Endometrium (tissue), 2 donors: Measurements from ENCODE around the gene LSM5.
"Not testable (repeated sequence)": the region's sequence is repeated elsewhere in the genome, so short reads cannot be mapped to it uniquely, and the experiment has no call there.

ENCODE experiments used
- FAIRE-seq: peaks from 2 replicates; lab custom pipeline; 2012; peaks lifted over from hg19 to GRCh38; lab: Jason Lieb, UNC
- donor health status: control.
- donor health status: control.

Gene LSM5

DNA sequence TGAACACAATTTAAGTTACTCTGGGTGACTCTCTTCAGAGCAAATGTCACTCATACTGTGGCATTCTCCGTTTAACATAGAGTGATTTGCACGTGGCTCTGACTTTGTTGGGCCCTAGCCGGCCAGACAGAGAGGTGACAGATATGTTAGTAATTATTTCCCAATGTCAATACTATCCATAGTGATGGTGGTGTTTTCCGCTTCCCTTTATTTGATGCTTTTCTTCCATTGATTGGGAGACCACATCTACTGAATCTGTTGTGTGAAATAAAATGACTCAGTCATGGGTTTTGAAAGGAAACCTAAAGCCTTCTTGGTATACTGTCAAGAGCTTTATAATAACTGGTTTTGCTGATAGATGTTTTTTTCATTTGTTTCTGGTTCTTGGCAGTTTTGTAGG is 12.5 kb upstream of the LSM5 start:
- no peak for FAIRE-seq

DNA sequence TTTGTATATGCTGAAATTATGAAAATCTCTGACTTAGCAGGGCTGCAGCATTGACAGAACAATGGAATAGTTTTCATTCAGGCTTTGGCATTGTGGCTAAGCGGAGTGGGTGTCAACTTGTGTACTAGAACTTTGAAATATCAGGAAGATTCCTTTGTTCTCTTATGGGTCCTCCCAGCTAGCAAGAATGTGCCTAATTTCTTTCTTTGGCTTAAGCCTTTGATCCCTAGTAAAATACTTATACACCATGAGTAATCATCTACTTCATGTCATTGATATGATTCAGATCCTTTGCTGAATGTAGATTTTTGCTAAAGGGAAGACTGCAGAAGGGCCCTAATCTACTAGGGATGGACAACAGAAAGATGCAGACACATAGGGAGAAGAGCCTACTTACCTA is 11.3 kb upstream of the LSM5 start:
- no peak for FAIRE-seq

DNA sequence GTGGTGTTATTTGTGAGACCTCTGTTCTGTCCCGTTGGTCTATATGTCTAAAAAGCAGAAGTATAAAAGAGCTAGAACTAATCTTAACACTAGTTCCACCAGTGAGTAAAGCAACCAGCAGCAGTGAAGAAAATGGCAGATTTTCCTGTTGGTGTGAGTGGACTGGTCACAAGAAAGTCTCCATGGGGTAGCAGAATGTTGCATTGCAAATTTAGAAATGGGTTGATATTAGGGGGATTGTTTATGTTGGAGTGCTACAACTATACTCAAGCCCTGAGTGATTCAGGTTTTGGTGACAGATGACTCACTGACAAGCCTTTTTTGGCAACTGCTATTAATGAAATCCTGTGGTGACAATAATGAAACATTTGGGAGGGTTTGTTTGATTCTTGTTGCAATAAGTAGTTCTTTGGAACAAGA is 10.8 kb upstream of the LSM5 start:
- FAIRE-seq, result no peak

DNA sequence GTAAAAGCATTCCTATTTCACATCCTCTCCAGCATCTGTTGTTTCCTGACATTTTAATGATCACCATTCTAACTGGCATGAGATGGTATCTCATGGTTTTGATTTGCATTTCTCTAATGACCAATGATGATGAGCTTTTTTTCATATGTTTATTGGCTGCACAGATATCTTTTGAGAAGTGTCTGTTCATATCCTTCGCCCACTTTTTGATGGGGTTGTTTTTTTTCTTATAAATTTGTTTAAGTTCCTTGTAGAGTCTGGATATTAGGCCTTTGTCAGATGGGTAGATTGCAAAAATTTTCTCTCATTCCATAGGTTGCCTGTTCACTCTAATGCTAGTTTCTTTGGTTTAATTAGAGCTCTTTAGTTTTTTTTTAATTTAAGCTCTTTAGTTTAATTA is 10.0 kb upstream of the LSM5 start:
- not testable (repeated sequence) for FAIRE-seq

DNA sequence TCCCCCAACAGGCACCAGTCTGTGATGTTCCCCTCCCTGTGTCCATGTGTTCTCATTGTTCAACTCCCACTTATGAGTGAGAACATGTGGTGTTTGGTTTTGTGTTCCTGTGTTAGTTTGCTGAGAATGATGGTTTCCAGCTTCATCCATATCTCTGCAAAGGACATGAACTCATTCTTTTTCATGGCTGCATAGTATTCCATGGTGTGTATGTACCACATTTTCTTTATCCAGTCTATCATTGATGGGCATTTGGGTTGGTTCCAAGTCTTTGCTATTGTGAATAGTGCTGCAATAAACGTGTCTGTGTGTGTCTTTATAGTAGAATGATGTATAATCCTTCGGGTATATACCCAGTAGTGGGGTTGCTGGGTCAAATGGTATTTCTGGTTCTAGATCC is 9.6 kb upstream of the LSM5 start:
- not testable (repeated sequence) for FAIRE-seq

DNA sequence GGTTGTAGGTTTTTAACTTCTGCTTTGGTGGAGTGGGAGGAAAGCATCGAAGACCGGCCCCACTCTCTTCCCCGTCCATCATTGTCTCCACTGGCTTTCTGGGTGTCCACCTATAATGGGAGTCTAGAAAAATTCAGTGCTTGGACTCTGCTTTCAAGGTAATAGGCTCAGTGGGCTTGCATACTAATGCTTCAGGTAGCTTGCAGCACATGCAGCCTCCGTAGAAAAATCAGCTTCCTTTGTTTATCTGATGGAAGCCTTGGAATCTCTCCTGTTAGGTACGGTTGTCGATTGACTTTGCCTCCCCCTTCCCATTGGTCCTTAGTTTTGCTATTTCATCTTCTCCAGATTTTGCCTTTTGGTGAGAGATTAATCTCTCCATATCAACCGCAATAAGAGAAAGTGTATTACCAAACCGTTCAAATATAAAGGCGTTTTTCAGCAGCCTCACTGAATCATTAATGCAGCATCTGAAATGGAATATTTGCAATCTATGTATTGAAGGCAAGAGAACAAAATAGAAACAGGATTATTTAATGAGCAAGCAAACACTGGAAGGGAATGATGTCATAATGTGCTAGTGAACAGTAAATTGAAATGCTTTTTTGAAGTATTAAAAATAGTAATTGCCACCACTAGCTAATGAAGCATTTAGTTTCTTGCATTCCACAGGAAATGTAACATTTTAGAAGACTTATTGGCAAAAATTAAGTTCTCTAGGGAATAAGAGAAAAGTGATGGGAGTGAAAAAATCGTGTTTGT is 6.1 kb upstream of the LSM5 start:
- FAIRE-seq, result no peak

DNA sequence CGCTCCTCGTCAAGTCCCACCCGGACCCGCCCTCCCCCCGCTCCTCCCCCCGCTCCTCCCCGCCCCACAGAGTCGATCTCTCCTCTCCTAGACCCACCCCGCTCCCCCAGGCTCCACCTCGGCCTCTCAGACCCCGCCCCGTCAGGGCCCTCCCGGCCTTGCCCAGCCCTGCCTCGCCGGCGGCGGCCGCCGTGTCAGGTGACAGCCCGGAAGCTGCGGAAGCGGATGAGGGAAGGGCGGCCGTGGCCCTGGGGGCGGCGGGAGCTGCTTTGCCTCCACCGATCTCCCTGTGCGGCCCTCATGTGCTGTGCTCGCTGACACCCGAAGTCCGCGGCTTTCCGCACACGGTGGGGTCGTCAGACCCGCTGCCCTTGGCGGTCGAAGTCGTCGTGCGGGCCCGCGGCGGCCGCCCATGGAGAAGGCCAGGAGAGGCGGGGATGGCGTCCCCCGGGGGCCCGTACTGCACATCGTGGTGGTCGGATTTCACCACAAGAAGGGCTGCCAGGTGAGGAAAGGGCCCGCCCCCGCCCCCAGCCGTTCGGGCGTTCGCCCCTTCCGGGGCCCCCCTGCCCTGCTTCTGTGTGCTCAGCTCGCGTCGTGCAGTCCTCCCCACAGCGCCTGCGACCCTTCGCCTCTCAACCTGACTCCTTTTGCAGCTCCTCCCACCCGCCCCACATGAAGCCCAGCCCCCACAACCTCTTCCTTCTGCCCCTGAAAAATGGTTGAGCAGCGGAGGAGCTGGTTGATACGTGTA is 5.3 kb upstream of the LSM5 start, which contains the start of gene AVL9:
Gene AVL9 (plus strand): TSS at position 192 of the 754 bp plus-strand sequence. CDS start 221 bp downstream, at position 413.
- no peak for FAIRE-seq

DNA sequence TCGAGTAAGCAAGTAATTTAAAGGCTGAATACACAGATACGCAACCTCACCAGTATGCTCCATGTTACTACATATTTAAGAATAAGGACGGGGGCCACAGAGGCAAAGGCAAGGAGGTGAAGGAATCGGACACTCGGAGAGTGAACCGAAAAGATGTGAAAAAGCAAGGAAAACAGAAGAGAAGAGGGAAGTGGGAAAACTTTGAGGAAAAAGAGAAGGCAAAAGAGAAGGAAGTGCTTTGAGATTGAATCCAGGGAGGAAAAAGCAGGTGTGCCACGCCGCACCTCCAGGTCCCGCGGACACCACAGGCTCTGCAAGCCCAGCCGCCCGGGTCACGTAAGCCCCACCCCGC is 4.7 kb upstream of the LSM5 start:
- no peak for FAIRE-seq

DNA sequence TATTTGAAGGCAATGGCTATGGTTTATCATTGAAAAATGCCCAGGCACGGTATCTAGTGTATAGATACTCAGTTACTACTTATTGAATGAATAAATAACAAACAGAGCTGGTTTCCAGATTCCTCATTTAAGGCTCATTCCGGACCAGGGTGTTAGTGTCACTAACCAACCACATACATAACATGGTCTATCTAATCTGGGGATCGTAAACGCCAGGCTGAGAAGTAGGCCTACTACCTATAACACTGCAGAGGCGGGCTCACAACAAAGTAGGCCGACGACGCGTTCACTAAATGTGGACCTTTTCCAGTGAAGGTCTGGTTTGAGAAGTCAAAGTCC is 423 bp downstream of the LSM5 start:
- FAIRE-seq, result no peak

DNA sequence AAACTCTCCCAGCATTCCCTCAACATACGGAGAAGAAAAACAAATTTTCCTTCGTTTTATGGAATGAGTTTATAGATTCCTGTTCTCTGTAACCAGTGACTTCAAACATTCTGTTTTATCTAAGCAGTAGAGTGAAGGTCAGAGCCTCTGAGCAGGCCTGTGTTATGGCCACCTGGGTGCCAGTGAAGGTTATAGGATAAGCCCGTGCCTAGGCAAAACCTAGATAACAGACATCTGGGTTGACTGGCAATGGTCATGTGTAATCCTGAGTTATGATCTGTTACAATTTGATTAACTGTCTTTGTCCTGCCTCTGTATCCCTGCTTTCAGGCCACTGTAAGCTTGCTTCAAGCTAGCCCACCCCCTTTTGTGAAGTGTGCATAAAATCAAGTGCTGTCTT is 8.3 kb downstream of the LSM5 start:
- FAIRE-seq, result no peak

DNA sequence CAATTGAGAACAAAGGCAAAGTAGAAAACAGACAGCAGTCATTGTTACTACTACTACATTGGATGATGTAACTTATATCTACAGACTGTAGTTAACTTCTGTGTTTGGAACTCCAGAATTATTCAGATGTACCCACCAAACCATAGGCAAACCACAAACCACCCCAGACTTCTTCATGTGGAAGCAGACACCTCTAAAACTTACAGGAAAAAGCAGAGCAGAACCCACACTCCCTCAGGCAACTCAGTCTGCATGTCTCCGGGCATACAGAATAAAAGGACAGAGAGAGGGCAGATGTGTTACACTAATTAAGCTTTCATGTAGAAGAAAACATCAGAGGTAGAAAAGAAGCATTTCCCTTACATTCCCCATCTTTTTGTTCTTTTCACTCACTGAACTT is 9.0 kb downstream of the LSM5 start:
- FAIRE-seq, result no peak

DNA sequence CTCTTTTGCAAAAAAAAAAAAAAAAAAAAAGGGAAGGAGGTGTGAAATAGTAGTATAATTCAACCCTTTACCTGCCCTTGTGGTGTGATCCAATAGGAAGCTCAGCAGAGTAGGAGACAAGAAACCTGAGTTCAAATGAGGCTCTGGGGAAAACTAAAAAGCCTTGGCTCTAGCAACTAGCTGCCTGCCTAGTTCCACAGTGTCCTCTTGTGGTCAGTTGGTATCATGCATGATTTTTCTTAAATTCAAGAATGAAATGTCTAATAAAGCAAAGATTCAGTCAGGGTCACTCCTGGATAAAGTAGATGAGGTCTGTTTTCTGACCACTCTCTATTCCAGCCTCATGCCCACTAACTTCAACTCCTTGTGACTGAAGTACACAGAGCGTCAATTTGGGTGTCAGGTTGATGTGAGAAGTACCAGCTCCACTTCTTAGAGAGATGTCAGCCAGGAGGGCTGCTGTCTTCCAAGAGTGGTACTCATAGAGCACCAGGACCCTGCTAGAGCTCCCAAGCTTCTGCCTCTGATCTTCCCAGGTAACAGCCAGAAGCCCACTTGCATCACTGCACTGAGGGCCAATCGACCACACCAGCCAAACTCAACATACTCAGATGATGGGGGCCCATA is 10.5 kb downstream of the LSM5 start:
- no peak for FAIRE-seq

DNA sequence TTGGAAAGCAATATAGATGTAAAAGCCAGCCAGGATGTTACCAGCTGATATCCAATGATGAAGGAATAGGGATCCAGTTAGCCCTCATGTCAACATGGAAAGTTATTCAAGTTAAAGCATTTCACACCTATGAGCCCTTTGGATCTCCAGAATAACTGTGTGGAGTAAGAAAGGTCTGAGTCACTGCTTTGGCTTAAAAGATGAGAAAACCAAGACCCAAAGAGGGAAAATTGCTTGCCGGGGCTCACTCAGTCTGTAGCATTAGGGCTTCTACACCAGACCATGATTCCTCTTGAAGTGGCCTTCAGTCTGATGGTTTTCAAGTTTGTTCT is 12.6 kb downstream of the LSM5 start:
- no peak for FAIRE-seq

DNA sequence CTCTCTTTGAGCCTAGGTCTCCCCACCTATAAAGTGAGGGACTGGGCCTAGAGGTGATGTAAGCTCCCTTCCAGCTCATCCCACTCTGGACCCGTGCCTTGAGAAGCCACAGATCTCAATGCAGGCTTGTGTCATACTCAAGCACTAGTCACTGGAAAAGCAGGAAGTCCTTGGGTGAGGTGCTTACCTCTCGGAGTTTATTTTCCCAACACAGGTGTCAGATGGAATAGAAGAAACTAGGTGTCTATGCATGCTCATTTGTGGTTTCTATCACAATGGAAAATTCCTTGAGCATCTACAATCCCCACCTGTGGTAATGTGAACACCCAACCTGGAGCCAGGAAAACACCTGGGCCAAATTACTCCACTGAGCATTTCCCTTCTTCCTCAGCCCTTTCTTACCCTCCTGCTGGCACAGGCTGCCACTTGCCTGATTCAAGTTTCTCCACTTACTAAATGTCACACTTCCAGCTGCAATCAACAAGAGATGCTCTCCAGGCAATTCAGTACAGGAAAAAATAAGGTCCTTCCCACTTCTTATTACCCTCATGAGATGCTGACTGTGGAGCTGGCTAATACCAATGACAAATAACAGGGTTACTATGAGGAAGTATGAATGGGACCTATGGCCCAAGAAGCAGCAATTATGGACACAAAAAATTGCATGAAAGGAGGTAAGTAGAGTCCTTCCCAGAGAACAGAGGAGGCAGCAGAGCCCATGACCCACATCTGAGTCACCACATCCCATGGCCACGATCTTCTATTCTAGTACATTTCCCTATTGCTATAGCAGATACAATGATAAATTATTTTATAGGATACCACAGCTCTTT is 13.1 kb downstream of the LSM5 start:
- FAIRE-seq, result no peak

DNA sequence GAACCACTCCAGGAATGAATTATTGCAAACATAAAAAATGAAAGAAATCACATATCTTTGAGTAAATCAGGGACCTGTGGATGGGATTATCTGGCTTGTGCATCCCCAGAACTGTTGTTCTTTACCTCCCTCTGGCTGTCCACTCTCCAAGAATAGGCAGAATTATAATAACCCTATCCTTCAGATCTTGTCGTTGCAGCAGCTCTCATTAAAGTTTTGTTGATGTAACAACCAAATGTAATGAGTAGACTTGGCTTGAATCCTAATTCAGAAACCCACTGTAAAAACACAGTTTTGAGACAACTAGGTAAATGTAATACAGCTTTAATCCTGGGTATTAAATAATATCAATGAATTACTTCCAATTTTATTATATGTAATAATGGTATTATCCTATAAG is 16.2 kb downstream of the LSM5 start:
- no peak for FAIRE-seq

DNA sequence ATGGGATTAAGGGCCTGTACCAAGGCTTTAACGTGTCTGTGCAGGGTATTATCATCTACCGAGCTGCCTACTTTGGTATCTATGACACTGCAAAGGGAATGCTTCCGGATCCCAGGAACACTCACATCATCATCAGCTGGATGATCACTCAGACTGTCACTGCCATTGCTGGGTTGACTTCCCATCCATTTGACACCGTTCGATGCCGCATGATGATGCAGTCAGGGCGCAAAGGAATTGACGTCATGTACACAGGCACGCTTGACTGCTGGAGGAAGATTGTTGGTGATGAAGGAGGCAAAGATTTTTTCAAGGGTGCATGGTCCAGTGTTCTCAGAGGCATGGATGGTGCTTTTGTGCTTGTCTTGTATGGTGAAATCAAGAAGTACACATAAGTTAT is 18.2 kb downstream of the LSM5 start:
- FAIRE-seq, result no peak

DNA sequence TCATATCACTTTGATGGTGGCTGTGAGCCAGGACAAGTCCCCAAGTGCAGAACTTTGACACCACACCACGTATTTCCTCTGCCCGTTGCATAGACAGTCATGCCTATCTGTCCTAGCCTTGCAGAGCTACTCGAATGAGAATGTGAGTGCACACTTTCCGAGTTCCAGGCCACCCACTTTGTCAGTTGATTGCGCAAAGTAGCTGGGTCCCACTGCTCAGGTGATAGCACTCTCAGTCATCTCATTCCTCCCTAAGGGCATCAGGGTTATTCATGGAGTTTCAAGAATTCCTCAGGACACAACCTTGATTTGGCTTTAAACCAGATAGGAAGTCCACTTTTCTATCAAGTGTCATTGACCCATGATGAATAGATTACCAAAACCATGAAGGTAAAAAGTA is 19.3 kb downstream of the LSM5 start:
- no peak for FAIRE-seq

DNA sequence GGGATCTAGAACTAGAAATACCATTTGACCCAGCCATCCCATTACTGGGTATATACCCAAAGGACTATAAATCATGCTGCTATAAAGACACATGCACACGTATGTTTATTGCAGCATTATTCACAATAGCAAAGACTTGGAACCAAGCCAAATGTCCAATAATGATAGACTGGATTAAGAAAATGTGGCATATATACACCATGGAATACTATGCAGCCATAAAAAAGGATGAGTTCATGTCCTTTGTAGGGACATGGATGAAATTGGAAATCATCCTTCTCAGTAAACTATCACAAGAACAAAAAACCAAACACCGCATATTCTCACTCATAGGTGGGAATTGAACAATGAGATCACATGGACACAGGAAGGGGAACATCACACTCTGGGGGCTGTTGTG is 20.2 kb downstream of the LSM5 start:
- FAIRE-seq, result not testable (repeated sequence)

DNA sequence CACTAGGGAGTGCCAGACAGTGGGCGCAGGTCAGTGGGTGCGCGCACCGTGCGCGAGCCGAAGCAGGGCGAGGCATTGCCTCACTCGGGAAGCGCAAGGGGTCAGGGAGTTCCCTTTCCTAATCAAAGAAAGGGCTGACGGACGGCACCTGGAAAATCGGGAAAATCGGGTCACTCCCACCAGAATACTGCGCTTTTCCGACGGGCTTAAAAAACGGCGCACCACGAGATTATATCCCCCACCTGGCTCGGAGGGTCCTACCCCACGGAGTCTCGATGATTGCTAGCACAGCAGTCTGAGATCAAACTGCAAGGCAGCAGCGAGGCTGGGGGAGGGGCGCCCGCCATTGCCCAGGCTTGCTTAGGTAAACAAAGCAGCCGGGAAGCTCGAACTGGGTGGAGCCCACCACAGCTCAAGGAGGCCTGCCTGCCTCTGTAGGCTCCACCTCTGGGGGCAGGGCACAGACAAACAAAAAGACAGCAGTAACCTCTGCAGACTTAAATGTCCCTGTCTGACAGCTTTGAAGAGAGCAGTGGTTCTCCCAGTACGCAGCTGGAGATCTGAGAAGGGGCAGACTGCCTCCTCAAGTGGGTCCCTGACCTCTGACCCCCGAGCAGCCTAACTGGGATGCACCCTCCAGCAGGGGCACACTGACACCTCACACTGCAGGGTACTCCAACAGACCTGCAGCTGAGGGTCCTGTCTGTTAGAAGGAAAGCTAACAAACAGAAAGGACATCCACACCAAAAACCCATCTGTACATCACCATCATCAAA is 25.4 kb downstream of the LSM5 start:
- not testable (repeated sequence) for FAIRE-seq

DNA sequence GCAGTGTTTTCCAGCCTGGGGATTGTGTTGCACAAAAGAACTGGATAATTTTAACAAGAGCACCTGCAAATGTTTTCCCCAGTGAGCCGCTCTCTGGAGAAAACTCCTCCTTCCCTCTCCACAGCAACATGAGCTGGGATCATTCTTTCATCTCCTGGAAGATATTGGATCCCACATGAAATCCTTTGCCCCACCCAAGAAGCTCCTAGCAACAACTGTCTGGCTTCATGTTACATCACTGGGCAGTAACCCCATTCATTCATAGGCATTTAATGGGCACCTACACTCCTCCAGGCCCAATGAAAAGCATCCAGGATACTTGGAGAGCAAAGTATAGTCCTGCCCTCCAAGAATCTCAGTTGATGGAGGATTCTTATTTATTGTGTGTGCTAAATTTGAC is 27.2 kb downstream of the LSM5 start:
- no peak for FAIRE-seq

DNA sequence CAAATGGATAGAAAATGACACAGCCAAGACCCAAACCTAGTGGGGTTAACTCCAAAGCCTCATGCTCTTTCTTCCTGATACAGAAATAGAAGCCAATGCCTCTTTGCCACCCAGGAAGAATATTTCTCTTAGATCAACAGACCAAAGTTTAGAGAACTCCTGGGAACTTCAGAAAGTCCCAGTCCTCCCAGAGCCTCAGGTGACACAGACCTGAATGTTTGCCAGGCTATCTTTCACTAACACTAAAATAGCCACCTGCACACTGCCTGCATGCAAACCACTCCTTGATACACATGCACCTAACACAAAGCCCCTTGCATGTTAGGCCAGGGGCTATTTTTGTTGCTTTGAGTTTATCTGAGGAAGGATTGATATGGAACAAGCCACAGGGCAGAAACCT is 27.7 kb downstream of the LSM5 start:
- no peak for FAIRE-seq

DNA sequence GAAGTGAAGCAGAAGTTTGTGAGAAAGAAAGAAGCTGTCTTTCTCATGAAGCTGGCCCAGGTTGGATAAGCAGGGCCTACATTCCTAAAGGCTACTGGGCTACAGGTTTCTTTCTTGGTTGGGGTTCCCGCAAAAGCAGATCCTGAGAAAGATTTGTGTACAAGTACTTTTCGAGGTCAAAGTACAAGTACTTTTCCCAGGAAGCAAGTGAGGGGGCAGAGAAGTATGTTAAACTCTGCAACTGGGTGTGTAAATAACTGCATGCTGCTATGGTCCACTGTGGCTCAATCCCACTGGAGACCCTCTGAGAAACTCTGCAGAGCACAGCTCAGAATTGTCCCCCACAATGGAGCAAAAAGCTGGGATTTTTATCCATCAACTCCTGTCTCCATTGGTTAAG is 28.7 kb downstream of the LSM5 start:
- FAIRE-seq, result no peak
